Measurements from ENCODE around the gene BEGAIN.

DNA sequence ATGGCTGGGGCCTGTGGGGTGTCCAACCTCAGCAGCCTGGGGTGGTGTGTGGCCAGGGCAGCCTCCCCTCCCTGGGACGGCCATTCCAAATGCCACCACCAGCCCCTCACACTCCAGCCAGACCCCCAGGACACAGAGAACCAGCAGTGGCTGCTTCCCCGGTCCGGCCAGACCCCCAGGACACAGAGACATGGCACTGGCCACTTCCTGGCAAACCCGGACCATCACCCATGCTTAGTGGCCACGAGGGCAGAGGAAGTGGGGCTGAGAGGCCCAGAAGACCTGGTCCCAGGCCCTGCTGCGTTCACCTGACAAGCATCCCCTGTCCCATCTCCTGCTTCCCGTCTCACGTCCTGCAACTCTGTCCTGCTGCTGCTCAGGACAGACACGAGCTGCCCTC, 26.7 kb downstream of the BEGAIN start:
- no peak for TF ChIP-seq CTCF (IDR thresholded peaks at IDR 0.05)
- no peak for TF ChIP-seq POLR2A (IDR thresholded peaks at IDR 0.05)

Measured in thyroid gland (tissue), 4 donors.